Measurements from ENCODE around the gene ELAC1. TPM values are rescaled to one million over a fixed set of nuclear protein-coding genes. Genes with fewer than 3 reads are reported as not detected.

The ELAC1 gene
- polyA plus RNA-seq, 1 donor (not counting 4 experiments of a cell fraction or from before 2014, with no cell fraction given) = 8.3 TPM

DNA sequence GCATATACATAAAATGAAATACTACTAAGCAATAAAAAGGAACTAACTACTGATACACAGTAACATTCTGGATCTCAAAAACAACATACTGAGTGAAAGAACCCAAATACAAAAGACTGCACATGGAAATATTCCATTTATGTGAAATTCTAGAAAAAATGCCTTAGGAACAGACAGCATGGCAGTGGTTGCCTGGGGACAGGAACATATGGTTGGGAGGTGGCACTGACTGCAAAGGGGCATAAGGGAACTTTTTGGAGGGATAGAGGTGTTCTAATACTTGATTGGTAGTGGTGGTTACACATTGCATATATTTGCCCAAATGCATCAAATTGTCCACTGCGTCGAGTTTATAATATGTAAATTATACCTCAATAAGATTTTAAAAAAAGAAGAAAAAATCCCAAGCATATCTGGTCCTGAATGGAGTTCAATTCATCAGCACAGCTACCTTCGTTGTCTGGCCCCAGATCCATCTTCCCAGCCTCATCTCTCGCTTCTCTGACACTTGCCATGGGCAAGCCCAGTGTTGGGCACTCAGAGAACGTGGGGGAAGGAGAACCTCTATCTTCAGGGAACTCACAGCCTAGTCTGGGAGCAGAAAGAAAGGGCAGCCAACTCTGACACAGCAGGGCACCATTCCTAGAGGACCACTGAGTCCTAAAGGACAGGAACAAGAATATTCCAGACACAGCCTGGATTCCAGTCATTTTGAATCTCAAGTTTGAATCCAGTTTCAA, 53.6 kb downstream of the ELAC1 start:
- no peak for FAIRE-seq
- Histone ChIP-seq H3K4me1 (ENCODE audit: control insufficient read depth, extremely low read depth, insufficient read depth, low read length) (no peaks in the 10 kb centered on the region), H3K9ac (ENCODE audit: control insufficient read depth, extremely low read depth, insufficient read depth, low read length) (no peak overlapping the region), H2AFZ (ENCODE audit: control insufficient read depth, low read length) (no peak overlapping the region), H3K4me3 (ENCODE audit: control insufficient read depth in 2 of 3, extremely low read depth in 1 of 3, insufficient read depth in 2 of 3, low read depth in 1 of 3, low read length in 3 of 3) (no peak overlapping the region), H3K27me3 (ENCODE audit: control insufficient read depth, extremely low read depth, insufficient read depth, low read length) (no peaks in the 10 kb centered on the region), H3K9me3 (ENCODE audit: control insufficient read depth, low read depth, low read length) (no peaks in the 10 kb centered on the region), H3K79me2 (ENCODE audit: control insufficient read depth, insufficient read depth, low read length) (no peaks in the 10 kb centered on the region), H3K27ac (ENCODE audit: control insufficient read depth, insufficient read depth, low read length) (no peak overlapping the region), H3K4me2 (ENCODE audit: control insufficient read depth, extremely low read depth, insufficient read depth, low read depth, low read length) (no peak overlapping the region), H3K36me3 (ENCODE audit: control insufficient read depth in 2 of 2, extremely low read depth in 1 of 2, insufficient read depth in 2 of 2, low read length in 2 of 2) (no peaks in the 10 kb centered on the region), H4K20me1 (ENCODE audit: control insufficient read depth, extremely low read depth, insufficient read depth, low read length) (no peaks in the 10 kb centered on the region), H3K9me1 (ENCODE audit: control insufficient read depth, extremely low read depth, insufficient read depth, low read length) (no peaks in the 10 kb centered on the region)
- TF ChIP-seq, protein P1, sequence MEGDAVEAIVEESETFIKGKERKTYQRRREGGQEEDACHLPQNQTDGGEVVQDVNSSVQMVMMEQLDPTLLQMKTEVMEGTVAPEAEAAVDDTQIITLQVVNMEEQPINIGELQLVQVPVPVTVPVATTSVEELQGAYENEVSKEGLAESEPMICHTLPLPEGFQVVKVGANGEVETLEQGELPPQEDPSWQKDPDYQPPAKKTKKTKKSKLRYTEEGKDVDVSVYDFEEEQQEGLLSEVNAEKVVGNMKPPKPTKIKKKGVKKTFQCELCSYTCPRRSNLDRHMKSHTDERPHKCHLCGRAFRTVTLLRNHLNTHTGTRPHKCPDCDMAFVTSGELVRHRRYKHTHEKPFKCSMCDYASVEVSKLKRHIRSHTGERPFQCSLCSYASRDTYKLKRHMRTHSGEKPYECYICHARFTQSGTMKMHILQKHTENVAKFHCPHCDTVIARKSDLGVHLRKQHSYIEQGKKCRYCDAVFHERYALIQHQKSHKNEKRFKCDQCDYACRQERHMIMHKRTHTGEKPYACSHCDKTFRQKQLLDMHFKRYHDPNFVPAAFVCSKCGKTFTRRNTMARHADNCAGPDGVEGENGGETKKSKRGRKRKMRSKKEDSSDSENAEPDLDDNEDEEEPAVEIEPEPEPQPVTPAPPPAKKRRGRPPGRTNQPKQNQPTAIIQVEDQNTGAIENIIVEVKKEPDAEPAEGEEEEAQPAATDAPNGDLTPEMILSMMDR (optimal IDR thresholded peaks at IDR 0.05 in 1 of 3, IDR thresholded peaks at IDR 0.05 in 1 of 3, conservative IDR thresholded peaks at IDR 0.05 in 1 of 3; ENCODE audit: extremely low read depth in 1 of 3, insufficient read depth in 2 of 3, low read length in 3 of 3) = no peak
- no peak for TF ChIP-seq EZH2 (IDR thresholded peaks at IDR 0.05; ENCODE audit: low read length)
- dilution Hi-C loops (cut with MboI; ENCODE audit: extremely low pct_ligation_motif_present, low sequenced_read_pairs) = no loop called here
- DNase-seq (ENCODE audit: low read depth, low spot score) = no peak

DNA sequence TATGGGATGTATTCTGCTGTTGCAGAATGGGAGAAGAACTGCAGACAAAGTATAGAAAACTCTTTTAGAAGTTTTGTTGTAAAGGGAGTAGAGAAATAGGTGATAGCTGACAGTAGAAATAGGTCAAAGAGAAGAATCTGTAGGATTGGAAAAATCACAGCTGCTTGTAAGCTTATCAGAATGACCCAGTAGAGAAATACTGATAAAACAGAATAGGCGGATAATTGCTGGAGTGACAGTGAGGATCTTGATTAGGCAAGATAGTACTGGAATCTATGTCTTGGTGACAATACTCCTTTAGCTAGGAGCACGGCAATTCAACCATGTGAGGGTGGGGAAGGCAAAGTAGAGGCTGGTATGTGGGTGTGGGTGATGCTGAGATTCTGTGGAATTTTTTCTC, 57.7 kb downstream of the ELAC1 start:
- Histone ChIP-seq H3K9ac (ENCODE audit: control insufficient read depth, extremely low read depth, insufficient read depth, low read length) (no peak overlapping the region), H3K9me3 (ENCODE audit: control insufficient read depth, low read depth, low read length) (no peaks in the 10 kb centered on the region), H3K4me3 (ENCODE audit: control insufficient read depth in 2 of 3, extremely low read depth in 1 of 3, insufficient read depth in 2 of 3, low read depth in 1 of 3, low read length in 3 of 3) (no peak overlapping the region), H3K36me3 (ENCODE audit: control insufficient read depth in 2 of 2, extremely low read depth in 1 of 2, insufficient read depth in 2 of 2, low read length in 2 of 2) (no peaks in the 10 kb centered on the region), H4K20me1 (ENCODE audit: control insufficient read depth, extremely low read depth, insufficient read depth, low read length) (no peaks in the 10 kb centered on the region), H2AFZ (ENCODE audit: control insufficient read depth, low read length) (no peak overlapping the region), H3K27ac (ENCODE audit: control insufficient read depth, insufficient read depth, low read length) (no peak overlapping the region), H3K27me3 (ENCODE audit: control insufficient read depth, extremely low read depth, insufficient read depth, low read length) (no peaks in the 10 kb centered on the region), H3K4me1 (ENCODE audit: control insufficient read depth, extremely low read depth, insufficient read depth, low read length) (peaks cover 7% of the 10 kb centered on the region), H3K4me2 (ENCODE audit: control insufficient read depth, extremely low read depth, insufficient read depth, low read depth, low read length) (no peak overlapping the region), H3K79me2 (ENCODE audit: control insufficient read depth, insufficient read depth, low read length) (peaks cover 11% of the 10 kb centered on the region), H3K9me1 (ENCODE audit: control insufficient read depth, extremely low read depth, insufficient read depth, low read length) (peaks cover 2% of the 10 kb centered on the region)
- dilution Hi-C loops (cut with MboI; ENCODE audit: extremely low pct_ligation_motif_present, low sequenced_read_pairs) = no loop called here
- FAIRE-seq (no peak), DNase-seq (ENCODE audit: low read depth, low spot score) (no peak)
- TF ChIP-seq, protein P1 (optimal IDR thresholded peaks at IDR 0.05 in 1 of 3, IDR thresholded peaks at IDR 0.05 in 1 of 3, conservative IDR thresholded peaks at IDR 0.05 in 1 of 3; ENCODE audit: extremely low read depth in 1 of 3, insufficient read depth in 2 of 3, low read length in 3 of 3) = no peak
- TF ChIP-seq EZH2 (IDR thresholded peaks at IDR 0.05; ENCODE audit: low read length) = no peak
